Measurements from ENCODE around the gene IFI44L.

DNA sequence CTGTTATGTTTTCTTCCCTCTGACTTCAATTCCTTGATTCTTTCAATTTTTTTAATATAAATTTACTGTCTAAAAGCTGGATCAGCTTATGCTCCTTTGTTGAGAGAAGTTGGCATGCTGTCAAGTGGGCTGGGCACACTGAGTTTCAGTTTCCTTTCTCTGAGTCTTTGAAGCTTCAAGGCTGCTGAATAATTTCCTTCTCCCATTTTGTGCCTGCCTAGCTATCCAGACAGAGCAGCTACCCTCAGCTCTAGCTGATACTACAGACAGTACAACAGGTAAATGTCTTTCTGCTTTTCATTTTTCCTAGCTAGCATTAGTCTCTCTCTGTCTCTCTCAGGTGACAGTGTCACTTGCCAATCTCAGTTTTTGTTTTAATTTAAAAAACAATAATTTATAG is 29.4 kb downstream of the IFI44L start, which contains the start of gene IFI44:
- no peak for TF ChIP-seq EZH2 (IDR thresholded peaks at IDR 0.05; ENCODE audit: low read length)
- TF ChIP-seq, protein P1, sequence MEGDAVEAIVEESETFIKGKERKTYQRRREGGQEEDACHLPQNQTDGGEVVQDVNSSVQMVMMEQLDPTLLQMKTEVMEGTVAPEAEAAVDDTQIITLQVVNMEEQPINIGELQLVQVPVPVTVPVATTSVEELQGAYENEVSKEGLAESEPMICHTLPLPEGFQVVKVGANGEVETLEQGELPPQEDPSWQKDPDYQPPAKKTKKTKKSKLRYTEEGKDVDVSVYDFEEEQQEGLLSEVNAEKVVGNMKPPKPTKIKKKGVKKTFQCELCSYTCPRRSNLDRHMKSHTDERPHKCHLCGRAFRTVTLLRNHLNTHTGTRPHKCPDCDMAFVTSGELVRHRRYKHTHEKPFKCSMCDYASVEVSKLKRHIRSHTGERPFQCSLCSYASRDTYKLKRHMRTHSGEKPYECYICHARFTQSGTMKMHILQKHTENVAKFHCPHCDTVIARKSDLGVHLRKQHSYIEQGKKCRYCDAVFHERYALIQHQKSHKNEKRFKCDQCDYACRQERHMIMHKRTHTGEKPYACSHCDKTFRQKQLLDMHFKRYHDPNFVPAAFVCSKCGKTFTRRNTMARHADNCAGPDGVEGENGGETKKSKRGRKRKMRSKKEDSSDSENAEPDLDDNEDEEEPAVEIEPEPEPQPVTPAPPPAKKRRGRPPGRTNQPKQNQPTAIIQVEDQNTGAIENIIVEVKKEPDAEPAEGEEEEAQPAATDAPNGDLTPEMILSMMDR (optimal IDR thresholded peaks at IDR 0.05 in 1 of 3, IDR thresholded peaks at IDR 0.05 in 1 of 3, conservative IDR thresholded peaks at IDR 0.05 in 1 of 3; ENCODE audit: extremely low read depth in 1 of 3, insufficient read depth in 2 of 3, low read length in 3 of 3): no peak
